Heart right ventricle (tissue), 16 donors: ENCODE data around the gene BATF3. TPM values are rescaled to one million over a fixed set of nuclear protein-coding genes. Genes with fewer than 3 reads are reported as not detected.
"Not testable (repeated sequence)": the region's sequence is repeated elsewhere in the genome, so short reads cannot be mapped to it uniquely, and the experiment has no call there.

Source experiments
- ATAC-seq, 8 donors: fragments of 200-7000 bp; cut with Tn5 transposase; one replicate each; pipeline ENCODE4 v1.9.1; 2020; ENCODE audit warnings: mild to moderate bottlenecking in 8 of 8, moderate library complexity in 8 of 8, moderate number of reproducible peaks in 1 of 8
- DNase-seq, 2 donors: peaks; one replicate each; pipeline ENCODE4 v3.0.0-alpha.2; 2020
- H3K27ac ChIP-seq, 10 donors: fragments of 200-600 bp; sonication (generic) in 2 of 10; one replicate each; pipeline versions ENCODE4 v1.5.0 to v1.8.0; 2020 to 2022; ENCODE audit warnings: mild to moderate bottlenecking in 3 of 10
- H3K27me3 ChIP-seq, 7 donors: fragments of 200-600 bp; one replicate each; pipeline ENCODE4 v1.8.0; 2021 to 2022; ENCODE audit warnings: mild to moderate bottlenecking in 2 of 7
- H3K36me3 ChIP-seq, 9 donors: fragments of 200-600 bp; sonication (generic) in 1 of 9; one replicate each; pipeline versions ENCODE4 v1.5.0 to v1.8.0; 2020 to 2022; ENCODE audit warnings: mild to moderate bottlenecking in 2 of 9
- H3K4me1 ChIP-seq, 9 donors: fragments of 200-600 bp; sonication (generic) in 1 of 9; one replicate each; pipeline versions ENCODE4 v1.5.0 to v1.8.0; 2020 to 2022; ENCODE audit warnings: mild to moderate bottlenecking in 4 of 9
- H3K4me3 ChIP-seq, 10 donors: fragments of 200-600 bp; sonication (generic) in 2 of 10; one replicate each; pipeline versions ENCODE4 v1.5.0 to v1.8.0; 2020 to 2022; ENCODE audit warnings: mild to moderate bottlenecking in 7 of 10, moderate library complexity in 2 of 10
- H3K9me3 ChIP-seq, 11 donors: fragments of 200-600 bp in 10 of 11; sonication (generic) in 2 of 11; one replicate each; pipeline versions ENCODE4 v1.5.0 to v1.8.0; 2013 to 2022; ENCODE audit warnings: mild to moderate bottlenecking in 2 of 11, control low read depth in 1 of 11, moderate library complexity in 1 of 11
- CTCF ChIP-seq, 9 donors: fragments of 200-600 bp; sonication (generic) in 2 of 9; IDR thresholded peaks; one replicate each; pipeline versions ENCODE4 v1.5.0 to v1.8.0; 2021 to 2022; ENCODE audit warnings: antibody characterized with exemption in 9 of 9, mild to moderate bottlenecking in 5 of 9, moderate library complexity in 1 of 9
- WGBS, 2 donors: extraction: QIAGEN DNeasy Blood & Tissue Kit; methylation state at CpG; one replicate each; pipeline ENCODE4 v1.1.7; 2013; ENCODE audit warnings: inconsistent platforms in 1 of 2; 5-methylcytosine and 5-hydroxymethylcytosine counted together
- intact Hi-C, 10 donors: fragments of 100-400 bp; cut with DNase I; formaldehyde crosslinking; loops; one replicate each; pipeline versions ENCODE4 v1.11.1 to v1.14.2; 2022
- polyA plus RNA-seq, 2 donors: library from polyadenylated mRNA; stranded (reverse); fragments of 200-250 nt; gene quantifications; one replicate each; pipeline ENCODE4 v1.2.3, GENCODE V29; 2013
- total RNA-seq, 10 donors: library from RNA; stranded (reverse); fragmentation: NEBNext Ultra II Directional in 3 of 10; extraction: Animal tissue kit (Norgen Biotek cat#: 25700) in 3 of 10; gene quantifications; one replicate each; pipeline versions ENCODE4 v1.2.1 to v1.2.4, GENCODE V29; 2021 to 2023
- donor health status: Arrhythmogenic right ventricular cardiomyopathy.
- donor health status: ischemic (EF 13 %, LVEDD 7.1; RV severe dilation, severe dysfunction).
- donor health status: healthy with polysubstance abuse.
- donor health status: DM: no; HTN: yes; CAD: no.
- donor health status: DM: no; HTN: no; CAD: no.
- donor health status: ischemic (EF 25% LVEDD 6.9; RV normal size, moderate dysfunction).
- donor health status: ischemic (EF 25% LVEDD 5.7; RV mildly dilated, moderate dysfunction).
- donor health status: healthy.
- donor health status: DM: yes; HTN: yes; CAD: no.
- donor health status: Ischemic cardiomyopathy.
- donor health status: ischemic (EF 35%, LVEDD 5.7; RV mildly dilated, moderate dysfunction).
- donor health status: nonischemic (EF 11% LVEDD 7.7; RV severe dilation, severe dysfunction).
- donor health status: DM: yes; HTN: yes; CAD: no.
- donor health status: PGD.
- donor health status: ischemic (EF 29% LVEDD 5.4; RV normal size, mild dysfunction).
- donor health status: nonischemic (EF 23%, LVEDD 6.1; RV moderate dilation, normal function).

Gene BATF3
- total and polyA plus RNA-seq, 12 donors, result 0.28 to 7.0 (median 1.1) TPM

GRCh38 chr1:212728606-212729005 lies 29.0 kb upstream of the BATF3 start:
- WGBS, 2 donors, result 80 to 81% methylated on average over 5 of the region's 5 CpGs
- H3K9me3 ChIP-seq, result no peaks in the 10 kb centered on the region

GRCh38 chr1:212727386-212728181 lies 27.9 kb upstream of the BATF3 start:
- Histone ChIP-seq H3K9me3 (no peaks in the 10 kb centered on the region), H3K4me3 (no peak overlapping the region), H3K36me3 (peaks cover 0 to 4% (median 0%) of the 10 kb centered on the region in 9 donors), H3K4me1 (peaks cover 0 to 3% (median 0%) of the 10 kb centered on the region in 9 donors), H3K27ac (no peak overlapping the region), H3K27me3 (no peaks in the 10 kb centered on the region)
- DNase-seq (no peak), ATAC-seq (no peak)
- intact Hi-C loops, result no loop called here
- TF ChIP-seq CTCF (IDR thresholded peaks at IDR 0.05), result no peak
- 89% methylated on average over 13 of the region's 13 CpGs for WGBS, 2 donors

More at GRCh38 chr1:212728606-212729005, 29.0 kb upstream of the BATF3 start:
- no peak for TF ChIP-seq CTCF (IDR thresholded peaks at IDR 0.05)
- no peak overlapping the region for H3K27ac ChIP-seq
- peaks cover 0 to 10% (median 0%) of the 10 kb centered on the region in 9 donors for H3K36me3 ChIP-seq
- no peak for DNase-seq
- H3K27me3 ChIP-seq, result no peaks in the 10 kb centered on the region
- H3K4me1 ChIP-seq, result no peaks in the 10 kb centered on the region
- ATAC-seq, result no peak
- no peak overlapping the region for H3K4me3 ChIP-seq
- intact Hi-C loops, result no loop called here

DNA sequence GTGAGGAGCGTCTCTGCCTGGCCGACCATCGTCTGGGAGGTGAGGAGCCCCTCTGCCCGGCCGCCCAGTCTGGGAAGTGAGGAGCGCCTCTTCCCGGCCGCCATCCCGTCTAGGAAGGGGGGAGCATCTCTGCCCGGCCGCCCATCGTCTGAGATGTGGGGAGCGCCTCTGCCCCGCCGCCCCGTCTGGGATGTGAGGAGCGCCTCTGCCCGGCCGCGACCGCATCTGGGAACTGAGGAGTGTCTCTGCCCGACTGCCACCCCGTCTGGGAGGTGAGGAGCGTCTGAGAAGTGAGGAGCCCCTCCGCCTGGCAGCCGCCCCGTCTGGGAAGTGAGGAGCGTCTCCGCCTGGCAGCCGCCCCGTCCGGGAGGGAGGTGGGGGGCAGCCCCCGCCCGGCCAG lies 25.0 kb upstream of the BATF3 start:
- ATAC-seq, H3K27ac ChIP-seq, intact Hi-C loops, H3K4me3 ChIP-seq, DNase-seq, H3K36me3 ChIP-seq, H3K9me3 ChIP-seq, H3K27me3 ChIP-seq: not testable (repeated sequence)
- peaks cover 0 to 19% (median 0%) of the 10 kb centered on the region in 9 donors for H3K4me1 ChIP-seq
- WGBS, 2 donors, result 95% methylated on average over 25 to 29 of the region's 34 CpGs

DNA sequence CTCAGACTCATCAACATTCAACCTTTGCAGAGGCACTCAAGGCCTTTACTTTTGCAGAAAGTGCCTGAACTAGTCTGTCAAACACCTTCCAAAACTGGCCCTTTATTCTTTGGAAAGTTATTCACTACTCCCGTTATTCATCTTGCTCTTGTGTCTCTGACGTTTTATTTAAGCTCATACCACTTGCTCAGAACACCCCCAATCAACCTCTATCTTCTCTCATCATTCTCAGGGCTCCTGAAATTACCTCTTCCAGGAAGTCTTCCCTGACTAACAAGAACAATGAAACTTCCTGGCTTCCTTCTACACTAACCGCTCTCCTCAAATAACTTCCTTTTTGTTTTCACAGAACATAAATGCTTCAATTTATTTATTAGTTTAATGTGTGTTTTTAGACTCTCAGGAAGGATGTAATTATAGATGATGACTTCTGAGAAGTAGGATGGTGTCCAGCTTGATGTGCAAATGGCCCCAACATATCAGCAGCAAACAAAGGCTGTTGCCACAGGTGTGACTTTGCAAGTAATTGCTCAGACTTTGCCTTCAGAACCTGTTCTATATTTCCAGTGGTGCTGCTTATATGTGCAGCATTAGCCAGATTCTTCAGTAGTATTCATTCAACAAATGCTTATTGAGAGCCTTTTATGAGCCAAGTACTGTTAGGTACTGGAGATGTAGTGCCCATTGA lies 22.8 kb upstream of the BATF3 start:
- TF ChIP-seq CTCF (IDR thresholded peaks at IDR 0.05), result no peak
- H3K4me3 ChIP-seq, result no peak overlapping the region
- no peak overlapping the region for H3K27ac ChIP-seq
- intact Hi-C loops, result no loop called here
- peaks cover 0 to 7% (median 0%) of the 10 kb centered on the region in 7 donors for H3K27me3 ChIP-seq
- peaks cover 0 to 4% (median 0%) of the 10 kb centered on the region in 9 donors for H3K36me3 ChIP-seq
- peaks cover 0 to 4% (median 0%) of the 10 kb centered on the region in 11 donors for H3K9me3 ChIP-seq
- ATAC-seq (no peak), DNase-seq (no peak)
- peaks cover 0 to 19% (median 0%) of the 10 kb centered on the region in 9 donors for H3K4me1 ChIP-seq
- 60 to 70% methylated on average over 3 of the region's 3 CpGs for WGBS, 2 donors
